Testis (tissue), 2 donors: ENCODE data around the gene CLDN19.
"Not testable (repeated sequence)": the region's sequence is repeated elsewhere in the genome, so short reads cannot be mapped to it uniquely, and the experiment has no call there.

ENCODE experiments used
- CTCF ChIP-seq, 3 experiments: fragments of 450-650 bp in 2 of 3; fragments of 200-600 bp in 1 of 3; sonication (generic) in 1 of 3; IDR thresholded peaks; one replicate each; pipeline ENCODE4 v1.5.1; 2016 to 2019; ENCODE audit warnings: antibody characterized with exemption in 3 of 3, mild to moderate bottlenecking in 2 of 3, moderate library complexity in 1 of 3
- POLR2A ChIP-seq: fragments of 450-650 bp; IDR thresholded peaks from one replicate; pipeline ENCODE4 v1.6.1; 2017; ENCODE audit warnings: antibody characterized with exemption, mild to moderate bottlenecking, moderate library complexity

GRCh38 chr1:42712808-42713207, 27.2 kb downstream of the CLDN19 start:
- not testable (repeated sequence) for TF ChIP-seq CTCF (IDR thresholded peaks at IDR 0.05); POLR2A
